ENCODE data around the gene MACROD2.

GRCh38 chr20:14012671-14013070, 17.4 kb downstream of the MACROD2 start:
- TF ChIP-seq, protein P1, sequence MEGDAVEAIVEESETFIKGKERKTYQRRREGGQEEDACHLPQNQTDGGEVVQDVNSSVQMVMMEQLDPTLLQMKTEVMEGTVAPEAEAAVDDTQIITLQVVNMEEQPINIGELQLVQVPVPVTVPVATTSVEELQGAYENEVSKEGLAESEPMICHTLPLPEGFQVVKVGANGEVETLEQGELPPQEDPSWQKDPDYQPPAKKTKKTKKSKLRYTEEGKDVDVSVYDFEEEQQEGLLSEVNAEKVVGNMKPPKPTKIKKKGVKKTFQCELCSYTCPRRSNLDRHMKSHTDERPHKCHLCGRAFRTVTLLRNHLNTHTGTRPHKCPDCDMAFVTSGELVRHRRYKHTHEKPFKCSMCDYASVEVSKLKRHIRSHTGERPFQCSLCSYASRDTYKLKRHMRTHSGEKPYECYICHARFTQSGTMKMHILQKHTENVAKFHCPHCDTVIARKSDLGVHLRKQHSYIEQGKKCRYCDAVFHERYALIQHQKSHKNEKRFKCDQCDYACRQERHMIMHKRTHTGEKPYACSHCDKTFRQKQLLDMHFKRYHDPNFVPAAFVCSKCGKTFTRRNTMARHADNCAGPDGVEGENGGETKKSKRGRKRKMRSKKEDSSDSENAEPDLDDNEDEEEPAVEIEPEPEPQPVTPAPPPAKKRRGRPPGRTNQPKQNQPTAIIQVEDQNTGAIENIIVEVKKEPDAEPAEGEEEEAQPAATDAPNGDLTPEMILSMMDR (IDR thresholded peaks at IDR 0.05), result no peak
- TF ChIP-seq POLR2A (IDR thresholded peaks at IDR 0.05), result no peak
